Midbrain (tissue), 1 donor: ENCODE data around the gene LRWD1.

Experiments
- DNase-seq: peaks from one replicate; lab custom pipeline; 2025; lab: John Stamatoyannopoulos, UW

The LRWD1 gene

DNA sequence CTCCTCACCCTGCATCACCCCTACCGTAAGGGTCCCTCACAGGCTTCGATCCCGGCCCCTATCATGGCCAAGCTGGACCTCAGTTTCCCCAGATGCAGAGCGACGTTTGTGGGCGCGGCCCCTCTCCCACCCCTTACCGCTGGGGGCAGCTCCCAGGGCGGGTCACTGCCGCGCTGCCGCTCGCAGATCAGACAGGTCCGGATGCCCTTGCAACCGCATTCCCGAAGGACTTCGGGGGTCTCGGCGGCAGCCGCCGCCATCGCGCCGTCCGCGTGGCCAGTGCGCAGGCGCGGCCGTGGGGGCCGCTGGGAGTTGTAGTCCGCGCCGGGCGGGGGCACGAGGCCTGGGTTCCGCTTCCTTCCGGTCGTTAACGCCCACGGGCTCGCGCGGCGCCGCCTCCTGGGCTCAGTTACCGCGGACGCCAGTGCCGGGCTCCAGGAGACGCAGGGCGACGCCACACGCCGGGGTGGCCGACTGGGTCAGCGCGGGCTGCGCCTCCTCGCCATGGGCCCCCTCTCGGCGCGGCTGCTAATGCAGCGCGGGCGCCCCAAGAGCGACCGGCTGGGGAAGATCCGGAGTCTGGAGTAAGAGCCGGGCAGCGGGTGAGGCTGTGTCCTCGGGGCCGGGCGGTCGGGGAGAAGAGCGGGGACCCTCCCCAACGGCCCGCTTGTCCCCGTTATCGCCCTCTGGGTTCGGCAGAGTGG is at the start of gene LRWD1, which contains the start of gene ALKBH4:
Gene LRWD1 (plus strand): TSS at position 408 of the 704 bp plus-strand sequence. CDS start 97 bp downstream, at position 505.
Gene ALKBH4 (minus strand): TSS at position 287 of the 704 bp plus-strand sequence. CDS start 27 bp downstream, at position 260.
- DNase-seq = peak; percentile 92

DNA sequence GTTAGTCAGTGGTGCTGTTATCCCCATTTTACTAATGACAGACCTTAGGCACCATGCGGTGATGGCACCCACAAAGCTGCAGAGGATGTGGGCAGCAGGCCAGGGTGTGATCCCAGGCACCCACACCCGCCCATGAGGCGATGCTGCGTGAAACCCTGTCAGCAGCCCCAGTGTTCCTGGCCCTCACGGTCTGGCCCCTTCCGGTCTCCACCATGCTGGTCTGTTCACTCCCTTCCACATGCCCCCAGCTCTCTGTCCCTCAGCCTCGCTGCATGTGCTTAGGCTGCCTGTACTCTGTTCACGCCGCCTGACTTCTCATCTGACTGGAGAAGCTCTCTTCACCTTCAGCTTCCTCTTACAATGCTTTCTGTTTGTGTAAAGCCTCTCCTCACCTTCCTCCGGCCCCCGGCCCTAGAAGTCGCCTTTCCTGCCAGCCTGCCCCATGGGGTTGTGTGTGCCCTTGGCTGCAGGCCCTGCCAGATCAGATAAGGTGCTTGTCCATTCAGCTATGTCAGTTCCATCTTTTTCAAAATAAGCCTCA is 49.0 kb upstream of the LRWD1 start:
- no peak for DNase-seq

DNA sequence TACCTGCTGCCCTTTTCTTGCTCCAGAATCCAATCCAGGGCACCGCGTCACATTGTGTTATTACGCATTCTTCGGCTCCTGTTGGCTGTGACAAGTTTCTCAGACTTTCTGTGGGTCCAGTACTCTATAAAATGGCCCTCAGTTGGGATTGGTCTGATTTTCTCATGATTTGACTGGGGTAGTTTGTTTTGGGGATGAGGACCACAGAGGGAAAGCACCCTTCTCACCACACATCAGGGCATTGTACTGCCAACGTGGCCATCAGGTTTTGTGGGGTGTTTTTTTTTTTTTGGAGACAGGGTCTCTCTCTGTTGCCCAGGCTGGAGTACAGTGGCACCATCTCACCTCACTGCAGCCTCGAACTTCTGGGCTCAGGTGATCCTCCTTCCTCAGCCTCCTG is 48.4 kb upstream of the LRWD1 start:
- no peak for DNase-seq

DNA sequence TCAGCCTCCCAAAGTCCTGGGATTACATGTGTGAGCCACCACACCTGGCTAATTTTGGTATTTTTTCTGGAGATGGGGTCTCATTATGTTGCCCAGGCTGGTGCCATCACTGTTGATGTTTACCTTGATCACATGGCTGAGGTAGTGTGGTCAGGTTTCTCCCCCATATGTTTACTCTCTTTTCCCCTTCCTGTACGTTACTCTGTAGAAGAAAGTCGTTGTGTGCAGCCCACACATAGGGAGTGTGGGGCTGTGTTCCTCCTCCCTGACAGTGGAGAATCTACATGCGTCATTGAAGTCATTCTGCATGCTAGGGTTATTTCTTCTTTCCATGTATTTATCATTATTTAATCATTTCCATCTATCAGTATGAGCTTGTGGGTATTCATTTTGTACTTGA is 47.7 kb upstream of the LRWD1 start:
- DNase-seq = no peak

DNA sequence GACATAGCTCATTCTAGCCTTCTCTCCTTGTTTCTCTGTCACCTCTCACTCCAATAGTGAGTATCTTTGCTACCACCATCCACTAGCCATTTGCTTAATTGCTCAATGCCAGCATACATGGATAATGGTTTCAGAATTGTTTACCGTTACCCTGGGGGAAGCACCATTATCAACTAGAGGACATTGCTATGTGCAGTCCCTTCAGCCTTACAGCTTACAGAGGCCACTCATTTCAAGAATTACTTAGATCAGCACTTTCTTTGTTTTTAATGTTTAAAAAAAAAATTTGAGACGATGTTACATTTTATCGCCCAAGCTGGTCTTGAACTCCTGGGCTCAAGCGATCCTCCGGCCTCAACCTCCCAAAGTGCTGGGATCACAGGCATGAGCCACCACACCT is 46.2 kb upstream of the LRWD1 start:
- no peak for DNase-seq

DNA sequence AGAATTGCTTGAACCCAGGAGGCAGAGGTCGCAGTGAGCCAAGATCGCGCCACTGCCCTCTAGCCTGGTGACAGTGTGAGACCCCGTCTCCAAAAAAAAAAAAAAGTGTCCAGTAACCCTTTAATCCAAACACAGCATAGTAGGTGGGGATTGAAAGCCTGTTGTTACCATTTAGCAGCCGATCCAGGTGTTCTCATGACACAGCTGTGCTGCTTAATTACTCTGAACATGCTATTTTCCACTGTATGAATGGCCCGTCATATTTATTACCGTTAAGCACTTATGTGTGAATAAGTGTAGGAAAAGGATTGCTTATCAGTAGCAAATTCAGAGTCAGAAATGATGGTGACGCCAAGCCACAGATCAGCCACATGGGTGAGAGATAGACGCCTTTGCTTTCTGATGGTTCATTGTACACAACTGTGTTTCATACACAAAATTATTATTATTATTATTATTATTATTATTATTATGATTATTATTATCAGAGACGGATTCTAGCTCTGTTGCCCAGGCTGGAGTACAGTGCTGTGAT is 43.0 kb upstream of the LRWD1 start:
- DNase-seq = no peak

DNA sequence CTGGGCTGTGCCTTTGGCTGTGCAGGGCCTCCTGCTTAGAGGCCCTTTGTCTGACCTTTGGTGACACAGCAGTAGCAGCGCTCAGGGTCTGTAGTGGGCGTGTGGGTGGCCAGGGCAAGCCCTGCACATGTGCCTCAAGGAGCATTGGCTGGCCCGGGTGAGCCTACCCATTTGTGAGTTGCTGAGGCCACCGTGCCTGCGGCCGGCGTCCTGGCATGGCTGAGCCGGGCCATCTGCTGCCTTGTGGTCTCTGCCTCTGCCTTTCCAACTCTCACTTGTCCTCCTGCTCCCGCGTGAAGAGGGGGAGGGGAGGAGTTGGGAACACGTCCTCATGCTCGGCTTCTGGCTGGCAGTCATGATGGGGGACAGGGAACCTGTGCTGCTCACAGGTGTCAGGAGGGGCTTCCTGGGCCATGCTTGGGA is 40.6 kb upstream of the LRWD1 start:
- no peak for DNase-seq

DNA sequence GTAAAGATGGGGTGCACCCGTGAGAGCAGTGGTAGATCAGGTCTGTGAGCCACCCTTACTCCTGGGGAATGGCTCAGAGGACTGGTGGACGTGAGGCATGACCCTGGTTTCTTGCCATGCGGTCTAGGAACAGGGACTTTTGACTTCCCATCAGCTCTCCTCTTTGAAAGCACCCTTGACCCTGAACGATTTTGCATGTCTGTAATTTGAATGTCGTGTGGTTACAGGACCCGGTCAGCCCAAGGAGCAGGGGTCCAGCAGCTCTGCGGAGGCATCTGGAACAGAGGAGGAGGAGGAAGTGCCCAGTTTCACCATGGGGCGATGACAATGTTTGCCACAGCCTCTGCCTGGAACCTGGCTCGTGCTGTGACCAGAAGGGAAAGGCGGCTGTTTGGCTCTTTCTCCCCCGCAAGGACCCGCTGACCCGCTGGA is 40.0 kb upstream of the LRWD1 start:
- DNase-seq = no peak

DNA sequence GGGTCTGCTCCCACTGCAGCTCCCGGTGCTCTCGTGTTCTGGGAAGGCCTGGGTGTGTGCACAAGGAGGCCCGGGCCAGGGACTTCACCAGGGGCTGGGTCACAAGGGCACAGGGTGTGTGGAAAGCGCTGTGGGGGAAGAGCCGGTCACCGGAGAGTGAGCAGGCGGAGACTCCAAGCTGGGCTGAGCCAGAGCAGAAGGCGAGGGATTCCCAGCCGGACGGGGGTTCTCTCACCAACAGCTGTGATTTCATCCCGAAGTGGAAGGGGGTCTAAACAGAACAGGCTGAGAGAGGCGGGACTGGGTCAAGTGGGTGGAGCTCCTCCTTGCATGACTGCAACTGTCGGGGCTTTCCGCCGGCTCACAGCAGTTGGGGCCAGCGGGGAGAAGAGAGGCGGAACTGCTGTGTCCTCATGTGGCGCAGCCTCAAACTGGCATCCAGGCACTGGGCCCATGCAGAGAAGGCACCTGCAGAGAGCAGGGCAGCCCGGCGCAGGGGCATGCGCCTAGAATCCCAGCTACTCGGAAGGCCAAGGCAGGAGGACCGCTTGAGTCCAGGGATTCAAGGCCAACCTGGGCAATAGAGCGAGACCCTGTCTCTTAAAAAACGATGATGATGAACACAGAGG is 39.0 kb upstream of the LRWD1 start:
- DNase-seq = peak; percentile 11

DNA sequence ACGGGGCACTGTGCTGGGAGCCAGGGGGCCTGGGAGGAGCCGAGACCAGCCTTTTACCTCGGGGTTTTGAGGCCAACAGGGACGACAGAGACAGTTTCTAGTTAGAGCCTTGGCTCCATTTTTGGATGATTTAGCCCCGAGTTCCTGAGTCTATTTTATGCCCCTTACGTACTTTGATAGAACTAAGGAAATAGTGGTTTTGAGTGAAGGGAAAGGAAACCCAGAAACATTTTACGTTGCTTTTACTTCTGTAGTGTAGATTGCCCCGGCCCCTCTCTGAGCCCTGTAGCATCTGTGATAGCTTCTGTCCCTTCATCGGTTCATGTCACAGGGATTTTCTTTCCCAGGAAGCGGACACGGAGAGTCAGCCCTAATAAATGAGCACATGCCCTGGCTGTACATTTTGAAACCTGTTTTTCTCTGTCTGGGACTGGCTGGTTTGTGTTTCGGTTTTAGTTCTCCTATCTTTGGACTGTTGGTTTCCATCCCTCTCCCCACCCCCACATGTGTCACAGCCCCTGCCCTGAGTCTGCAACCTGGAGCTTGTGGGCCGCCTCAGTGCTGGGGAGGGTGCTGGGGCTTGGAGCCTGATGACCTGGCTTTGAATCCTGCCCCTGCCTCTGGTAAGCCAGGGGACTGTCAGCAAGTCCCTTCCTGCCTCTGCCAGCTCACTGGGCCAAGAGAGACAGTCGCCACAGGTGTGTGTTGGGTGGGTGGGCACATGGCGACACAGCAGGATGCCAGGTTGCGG is 38.3 kb upstream of the LRWD1 start:
- DNase-seq = peak; percentile 17

DNA sequence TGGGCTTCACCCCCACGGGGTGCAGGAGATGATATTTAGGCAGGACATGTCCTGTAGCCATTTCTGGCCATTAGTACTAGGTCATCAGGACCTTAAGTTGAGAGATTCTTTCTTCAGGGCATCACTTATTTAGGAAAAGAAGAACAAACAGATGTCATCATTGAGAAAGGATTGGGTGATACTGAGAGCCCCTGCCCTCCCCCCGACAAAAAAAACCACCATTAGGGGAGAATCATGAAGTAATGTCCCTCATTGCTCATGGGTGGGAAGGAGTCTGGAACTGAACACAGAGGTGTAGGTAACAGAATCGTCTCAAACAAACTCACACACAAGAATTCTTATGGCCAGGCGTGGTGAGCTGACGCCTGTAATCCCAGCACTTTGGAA is 37.8 kb upstream of the LRWD1 start:
- no peak for DNase-seq

DNA sequence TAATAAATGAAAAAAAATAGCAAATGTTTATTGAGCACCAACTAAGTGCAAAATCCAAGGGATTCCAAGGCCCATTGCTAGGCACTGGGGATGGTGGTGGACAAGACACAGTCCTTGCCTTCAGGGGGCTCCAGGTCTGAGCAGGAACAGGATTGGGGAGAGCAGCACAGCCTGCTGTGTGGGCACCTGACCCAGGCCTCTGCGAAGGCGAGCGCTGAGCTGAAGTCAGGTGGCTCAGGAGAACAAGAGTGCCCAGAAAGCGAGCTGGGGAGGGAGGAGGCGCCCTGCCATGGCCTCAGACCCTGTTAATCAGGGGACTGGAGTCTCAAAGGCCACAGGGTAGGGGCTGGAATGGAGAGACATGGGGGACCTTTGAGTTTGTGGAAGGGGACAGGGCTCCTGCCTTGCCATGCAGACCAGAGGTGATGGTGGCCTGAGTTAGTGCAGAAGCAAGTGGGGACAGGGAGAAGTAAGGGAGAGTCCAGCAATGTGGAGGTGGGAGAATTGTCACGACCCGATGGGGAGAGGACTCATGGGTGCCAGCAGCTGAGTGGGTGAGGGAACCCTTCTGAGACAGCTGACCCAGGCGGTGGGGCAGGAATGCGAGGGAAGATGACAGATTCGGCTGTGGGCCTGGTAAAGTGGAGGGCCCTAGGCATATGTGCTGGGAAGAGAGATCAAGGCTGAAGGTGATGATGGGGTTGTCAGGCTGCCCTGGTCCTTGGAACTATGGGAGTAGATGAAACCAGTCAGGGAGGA is 35.5 kb upstream of the LRWD1 start:
- no peak for DNase-seq

DNA sequence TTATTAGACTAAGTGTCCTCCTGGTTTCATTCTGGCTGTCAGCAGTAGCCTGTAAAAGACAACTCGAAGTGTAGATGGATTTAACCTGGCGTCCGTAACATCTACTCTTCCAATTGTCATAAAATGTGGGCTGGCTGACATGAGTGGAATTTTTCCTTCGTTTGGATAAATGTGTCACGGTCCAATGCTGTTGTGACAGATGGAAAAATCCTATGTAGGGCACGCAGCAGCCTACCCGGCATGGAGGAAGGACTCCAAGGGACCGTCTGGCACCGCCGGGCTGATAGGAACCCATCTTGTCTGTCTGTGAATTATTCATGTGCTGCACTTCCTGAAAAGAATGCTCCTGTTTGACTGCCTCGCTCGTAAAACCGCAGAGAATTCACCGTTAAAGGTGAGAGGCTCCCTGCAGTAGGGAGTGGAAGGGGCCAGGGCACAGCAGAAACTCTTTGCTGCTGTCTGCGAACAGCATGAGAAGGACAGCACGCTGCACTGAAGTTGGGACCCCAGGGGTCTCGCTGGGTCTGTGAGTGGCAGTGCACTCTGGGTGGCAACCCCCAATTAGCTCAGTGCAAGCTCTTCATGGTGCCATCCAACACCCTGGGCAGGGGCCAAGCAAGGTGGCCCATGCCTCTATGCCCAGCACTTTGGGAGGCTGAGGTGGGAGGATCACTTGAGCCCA is 33.0 kb upstream of the LRWD1 start:
- no peak for DNase-seq

DNA sequence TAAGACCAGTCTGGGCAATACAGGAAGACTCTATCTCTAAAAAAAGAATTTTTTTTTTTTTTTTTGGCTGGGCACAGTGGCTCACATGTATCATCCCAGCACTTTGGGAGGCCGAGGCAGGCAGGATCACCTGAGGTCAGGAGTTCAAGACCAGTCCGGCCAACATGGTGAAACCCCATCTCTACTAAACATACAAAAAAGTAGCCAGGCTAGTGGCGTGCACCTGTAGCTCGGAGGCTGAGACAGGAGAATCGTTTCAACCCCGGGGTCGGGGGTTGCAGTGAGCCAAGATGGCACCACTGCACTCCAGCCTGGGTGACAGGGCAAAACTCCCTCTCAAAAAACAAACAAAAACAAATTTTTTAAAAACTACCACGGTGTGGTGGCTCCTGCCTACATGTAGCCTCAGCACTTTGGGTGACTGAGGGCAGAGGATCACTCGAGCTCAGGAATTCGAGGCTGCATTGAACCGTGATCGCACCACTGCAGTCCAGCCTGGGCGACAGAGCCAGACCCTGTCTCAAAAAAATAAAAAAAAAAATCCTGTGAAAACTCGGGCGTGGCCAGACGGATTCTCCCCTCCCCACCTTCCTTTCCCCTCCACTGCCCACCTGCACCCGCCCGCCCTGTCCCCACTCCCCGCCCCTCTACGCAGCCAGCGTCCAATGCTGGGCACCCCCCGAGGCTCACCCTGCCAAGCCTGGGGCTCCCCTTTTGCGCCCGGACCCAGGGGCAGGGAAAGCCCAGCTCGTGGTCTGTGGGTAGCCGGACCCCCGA is 32.2 kb upstream of the LRWD1 start:
- DNase-seq = no peak

DNA sequence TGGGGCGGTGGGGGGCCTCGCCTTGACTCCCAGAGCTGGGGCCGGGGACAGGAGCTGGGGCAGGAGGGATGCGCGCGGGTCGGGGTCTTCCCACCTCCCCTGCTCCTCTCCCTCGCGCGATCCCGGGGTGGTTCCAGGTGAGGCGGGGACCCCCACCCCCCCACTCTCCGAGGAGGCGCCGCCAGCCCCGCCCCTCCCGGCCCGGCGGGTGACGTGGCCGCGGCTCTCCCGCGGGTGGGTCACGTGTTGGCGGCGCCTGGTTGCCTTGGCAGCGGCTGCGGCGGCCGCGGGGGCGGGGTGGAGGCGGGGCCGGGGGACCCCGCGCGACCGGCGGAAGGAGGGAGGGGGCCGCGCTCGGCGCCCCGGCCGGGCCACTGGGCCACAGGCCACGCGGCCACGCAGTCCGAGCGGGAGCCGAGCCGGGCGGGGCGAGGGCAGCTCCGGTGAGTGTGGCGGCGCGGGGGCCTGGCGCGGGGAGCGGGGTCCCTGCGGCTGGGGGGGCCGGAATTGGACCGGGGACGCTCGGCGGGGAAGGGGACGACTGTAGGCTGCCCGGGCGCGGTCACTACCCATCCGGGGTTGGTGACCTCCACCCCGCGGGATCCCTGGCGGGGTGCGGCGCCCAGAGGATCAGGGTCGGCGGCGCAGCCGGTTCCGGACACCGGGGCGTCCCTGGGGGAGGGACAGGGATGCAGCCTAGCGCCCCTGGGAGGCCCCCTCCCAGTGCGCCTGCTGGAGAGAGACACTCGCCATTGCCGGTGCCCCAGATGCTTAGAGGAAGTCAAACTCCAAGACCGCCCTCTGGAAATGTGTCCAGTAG is 31.4 kb upstream of the LRWD1 start, which contains the start of gene ORAI2:
Gene ORAI2 (plus strand): TSS at position 357 of the 820 bp plus-strand sequence. CDS start 5,382 bp downstream, outside the sequence.
- peak; percentile 85 for DNase-seq

DNA sequence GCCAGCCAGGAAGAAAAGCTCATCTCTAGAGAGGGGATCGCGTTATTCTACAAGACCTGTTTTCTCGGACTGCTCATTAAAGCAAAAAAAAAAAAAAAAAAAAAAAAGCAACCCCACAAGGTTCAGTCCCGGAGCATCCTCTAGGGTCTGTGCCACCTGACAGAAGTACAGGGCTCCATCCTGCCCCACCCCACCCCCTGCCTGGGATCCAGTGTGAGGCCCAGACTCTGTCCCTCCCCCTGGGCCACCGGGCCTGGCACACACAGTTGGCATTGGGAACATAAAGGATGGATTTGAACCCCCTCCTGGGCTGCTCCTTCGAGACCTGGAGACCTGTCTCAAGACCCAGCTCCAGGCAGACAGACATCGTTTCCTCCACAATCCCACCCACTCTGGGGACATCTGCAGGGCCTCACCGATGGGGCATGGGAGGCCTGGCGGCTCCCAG is 30.7 kb upstream of the LRWD1 start:
- no peak for DNase-seq

DNA sequence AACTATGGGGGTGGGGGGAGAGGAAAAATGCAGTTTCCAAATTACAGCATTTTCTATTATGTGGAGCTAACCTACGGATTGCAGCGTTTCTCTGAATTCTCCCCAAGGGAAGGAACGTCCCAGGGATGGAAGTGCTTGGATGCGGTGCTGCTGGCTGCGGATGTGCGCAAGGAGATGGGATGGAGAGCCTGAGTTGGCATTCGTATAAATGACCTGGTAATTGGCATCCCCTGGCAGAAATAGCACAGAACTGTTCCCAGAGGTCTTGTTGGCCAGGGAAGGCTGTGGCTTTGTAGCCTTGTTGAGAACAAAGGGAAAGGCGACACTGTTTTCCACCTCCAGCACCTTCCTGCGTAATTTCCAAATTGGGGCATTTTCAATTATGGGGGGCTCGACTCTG is 28.7 kb upstream of the LRWD1 start:
- DNase-seq = no peak

DNA sequence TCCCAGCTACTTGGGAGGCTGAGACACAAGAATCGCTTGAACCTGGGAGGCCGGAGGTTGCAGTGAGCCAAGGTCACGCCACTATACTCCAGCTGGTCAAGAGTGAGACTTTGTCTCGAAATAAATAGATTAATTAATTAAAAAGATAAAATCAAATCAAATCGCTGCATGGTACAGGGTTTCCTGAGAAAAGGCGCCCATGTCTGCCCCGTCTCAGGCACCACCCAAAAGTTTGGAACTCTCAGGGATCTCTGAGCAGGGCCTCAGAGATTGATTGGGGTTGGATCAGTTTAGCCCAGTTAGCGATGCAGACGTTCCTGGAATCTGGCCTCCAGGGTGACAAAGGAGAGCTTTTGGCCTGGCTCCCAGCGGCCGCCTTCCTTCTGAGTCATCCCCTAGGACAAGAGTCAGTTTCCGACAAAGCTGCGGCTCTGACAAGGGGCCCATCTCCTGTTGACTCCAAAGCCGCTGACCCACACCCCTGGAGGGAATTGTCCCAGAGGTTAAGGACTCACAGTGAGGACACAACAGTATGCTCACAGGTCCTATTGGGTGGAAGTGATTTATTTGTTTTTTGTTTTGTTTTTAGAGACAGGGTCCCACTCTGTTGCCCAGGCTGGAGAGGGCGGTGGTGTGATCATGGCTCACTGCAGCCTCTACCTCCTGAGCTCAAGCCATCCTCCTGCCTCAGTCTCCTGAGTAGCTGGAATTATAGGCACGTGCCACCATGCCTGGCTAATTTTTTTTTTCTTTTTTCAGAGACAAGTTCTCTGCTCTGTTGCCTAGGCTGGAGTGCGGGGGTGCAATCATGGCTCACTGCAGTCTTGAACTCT is 24.6 kb upstream of the LRWD1 start:
- no peak for DNase-seq
